DND-41 (cell line): ENCODE data around the gene PCDH19.

ENCODE experiments used
- CTCF ChIP-seq: IDR thresholded peaks from 2 replicates; pipeline ENCODE4 v1.5.1; 2012; ENCODE audit warnings: borderline replicate concordance, low read length, moderate library complexity, mild to moderate bottlenecking; ENCODE audit not compliant: poor library complexity, severe bottlenecking; ENCODE audit errors: extremely low read depth
- EZH2 ChIP-seq: IDR thresholded peaks from 3 replicates; pipeline ENCODE4 v1.6.1; 2012; ENCODE audit warnings: borderline replicate concordance, low read depth, mild to moderate bottlenecking, moderate library complexity, low read length, inconsistent platforms; ENCODE audit not compliant: severe bottlenecking

DNA sequence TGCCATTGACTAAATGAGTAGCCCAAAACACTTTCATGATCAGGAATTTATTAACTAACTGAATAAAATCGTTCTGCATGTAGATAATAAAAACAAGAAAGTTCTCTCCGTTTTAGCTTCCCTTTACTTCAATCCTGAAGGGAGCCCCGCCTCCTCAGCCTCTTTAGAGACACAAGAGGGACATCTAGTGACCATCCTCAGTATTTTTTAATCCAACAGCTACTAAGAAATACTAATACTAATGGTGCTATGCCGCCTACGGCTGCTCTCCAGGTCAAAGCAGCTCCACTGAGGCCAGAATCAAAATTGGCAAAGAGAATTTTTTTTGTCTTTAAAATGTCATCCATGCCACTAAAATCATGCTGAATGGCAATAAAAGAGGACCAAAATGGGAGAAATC lies 3.2 kb upstream of the PCDH19 start:
- TF ChIP-seq CTCF, result peak; percentile 54
- no peak for TF ChIP-seq EZH2
